Body of pancreas (tissue), 4 donors: ENCODE data around the gene ARHGAP4. TPM values are rescaled to one million over a fixed set of nuclear protein-coding genes. Genes with fewer than 3 reads are reported as not detected.

Source experiments
- ATAC-seq: fragments of 150-250 bp; one replicate; pipeline ENCODE4 v1.9.1; 2016
- DNase-seq, 4 donors: peaks; one replicate each; pipeline ENCODE4 v3.0.0-alpha.2; 2019
- H3K27ac ChIP-seq, 4 donors: fragments of 200-600 bp; sonication (generic); 1 replicate in 3 of 4; 2 replicates in 1 of 4; pipeline versions ENCODE4 v1.5.1 to v1.6.1; 2016 to 2019; ENCODE audit warnings: mild to moderate bottlenecking in 1 of 4, mixed read lengths in 1 of 4, moderate library complexity in 1 of 4
- H3K27me3 ChIP-seq, 2 donors: fragments of 200-600 bp; sonication (generic); one replicate each; pipeline ENCODE4 v1.6.0; 2016; ENCODE audit warnings: mild to moderate bottlenecking in 1 of 2
- H3K36me3 ChIP-seq, 2 donors: fragments of 200-600 bp; sonication (generic); replicated peaks in 1 of 2; 2 replicates each; pipeline ENCODE4 v1.5.1; 2016; ENCODE audit warnings: low read depth in 2 of 2; ENCODE audit not compliant: insufficient read depth in 1 of 2
- H3K4me1 ChIP-seq: fragments of 200-600 bp; sonication (generic); one replicate; pipeline ENCODE4 v1.6.0; 2016
- H3K4me3 ChIP-seq, 2 donors: fragments of 200-600 bp; sonication (generic); 1 replicate in 1 of 2; 2 replicates in 1 of 2; pipeline ENCODE4 v1.5.1; 2016 to 2019
- H3K9me3 ChIP-seq, 3 donors: fragments of 200-600 bp; sonication (generic); 1 replicate in 2 of 3; 2 replicates in 1 of 3; pipeline ENCODE4 v1.5.1; 2016
- POLR2A ChIP-seq, 3 donors: fragments of 450-650 bp; IDR thresholded peaks; one replicate each; pipeline ENCODE4 v1.6.1; 2016; ENCODE audit warnings: antibody characterized with exemption in 3 of 3, mild to moderate bottlenecking in 2 of 3
- WGBS, 2 donors: methylation state at CpG; one replicate each; pipeline ENCODE4 v1.1.5; 2017; 5-methylcytosine and 5-hydroxymethylcytosine counted together
- intact Hi-C: fragments of 100-400 bp; cut with DNase I; formaldehyde crosslinking; loops from one replicate; pipeline ENCODE4 v1.15.1; 2023
- total RNA-seq, 2 donors: library from RNA; depleted of rRNA; stranded (reverse); fragments of >200 nt; gene quantifications; one replicate each; pipeline ENCODE4 v1.1.0, GENCODE V29; 2016
- TF ChIP-seq, protein P1 (sequence below), 7 experiments: fragments of 450-650 bp in 4 of 7; fragments of 200-600 bp in 3 of 7; sonication (generic) in 3 of 7; IDR thresholded peaks; one replicate each; pipeline ENCODE4 v1.5.1; 2016 to 2019; ENCODE audit warnings: antibody characterized with exemption in 7 of 7

ARHGAP4 gene
- total RNA-seq, 2 donors from 2014 or later: 8.6 to 16.6 TPM

DNA sequence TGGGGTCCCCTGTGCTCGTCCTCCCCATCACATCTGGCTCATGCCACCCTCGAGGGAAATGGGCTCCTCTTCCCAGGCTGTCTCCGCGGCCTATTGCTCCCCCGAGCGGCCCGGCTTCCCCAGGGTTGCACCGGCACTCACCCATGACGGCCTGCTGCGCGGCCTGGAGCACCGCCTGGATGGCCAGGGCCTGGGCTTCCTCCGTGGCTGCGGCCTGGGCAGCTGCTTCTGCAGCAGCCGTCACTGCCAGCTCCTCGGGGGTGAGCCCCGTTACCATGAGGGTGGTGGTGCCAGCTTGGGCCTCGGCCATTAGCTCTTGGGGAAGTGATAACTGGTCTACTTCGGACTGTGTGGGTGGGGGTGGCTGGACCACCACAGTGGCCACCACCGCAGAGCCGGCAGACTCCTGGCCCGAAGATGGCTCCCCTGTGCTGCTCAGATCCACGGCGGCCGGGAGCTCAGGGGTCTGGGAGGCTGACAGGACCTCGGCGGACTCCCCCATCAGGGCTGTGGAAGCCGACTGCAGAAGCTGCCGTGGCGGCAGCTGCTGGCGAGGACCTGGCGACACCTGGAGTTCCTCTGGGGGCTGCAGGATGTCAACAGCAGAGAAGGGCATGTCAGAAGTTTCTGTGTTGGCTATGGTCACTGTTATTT, 26.4 kb upstream of the ARHGAP4 start:
- DNase-seq: no peak
- H3K27ac ChIP-seq: no peak overlapping the region
- WGBS, 2 donors: 81 to 95% methylated on average over 3 to 19 of the region's 32 CpGs
- no peak overlapping the region for H3K4me3 ChIP-seq
- intact Hi-C loops: loop anchor here (5.0 kb wide), 1 partner anchor 190 kb away; the partner anchor contains the start of gene PLXNB3
- peaks cover 4 to 8% of the 10 kb centered on the region in 2 donors for H3K36me3 ChIP-seq
- no peaks in the 10 kb centered on the region for H3K9me3 ChIP-seq
- no peaks in the 10 kb centered on the region for H3K27me3 ChIP-seq
- H3K4me1 ChIP-seq: no peaks in the 10 kb centered on the region
- TF ChIP-seq POLR2A (IDR thresholded peaks at IDR 0.05): no peak
- TF ChIP-seq, protein P1, sequence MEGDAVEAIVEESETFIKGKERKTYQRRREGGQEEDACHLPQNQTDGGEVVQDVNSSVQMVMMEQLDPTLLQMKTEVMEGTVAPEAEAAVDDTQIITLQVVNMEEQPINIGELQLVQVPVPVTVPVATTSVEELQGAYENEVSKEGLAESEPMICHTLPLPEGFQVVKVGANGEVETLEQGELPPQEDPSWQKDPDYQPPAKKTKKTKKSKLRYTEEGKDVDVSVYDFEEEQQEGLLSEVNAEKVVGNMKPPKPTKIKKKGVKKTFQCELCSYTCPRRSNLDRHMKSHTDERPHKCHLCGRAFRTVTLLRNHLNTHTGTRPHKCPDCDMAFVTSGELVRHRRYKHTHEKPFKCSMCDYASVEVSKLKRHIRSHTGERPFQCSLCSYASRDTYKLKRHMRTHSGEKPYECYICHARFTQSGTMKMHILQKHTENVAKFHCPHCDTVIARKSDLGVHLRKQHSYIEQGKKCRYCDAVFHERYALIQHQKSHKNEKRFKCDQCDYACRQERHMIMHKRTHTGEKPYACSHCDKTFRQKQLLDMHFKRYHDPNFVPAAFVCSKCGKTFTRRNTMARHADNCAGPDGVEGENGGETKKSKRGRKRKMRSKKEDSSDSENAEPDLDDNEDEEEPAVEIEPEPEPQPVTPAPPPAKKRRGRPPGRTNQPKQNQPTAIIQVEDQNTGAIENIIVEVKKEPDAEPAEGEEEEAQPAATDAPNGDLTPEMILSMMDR (IDR thresholded peaks at IDR 0.05): no peak
- ATAC-seq: no peak

DNA sequence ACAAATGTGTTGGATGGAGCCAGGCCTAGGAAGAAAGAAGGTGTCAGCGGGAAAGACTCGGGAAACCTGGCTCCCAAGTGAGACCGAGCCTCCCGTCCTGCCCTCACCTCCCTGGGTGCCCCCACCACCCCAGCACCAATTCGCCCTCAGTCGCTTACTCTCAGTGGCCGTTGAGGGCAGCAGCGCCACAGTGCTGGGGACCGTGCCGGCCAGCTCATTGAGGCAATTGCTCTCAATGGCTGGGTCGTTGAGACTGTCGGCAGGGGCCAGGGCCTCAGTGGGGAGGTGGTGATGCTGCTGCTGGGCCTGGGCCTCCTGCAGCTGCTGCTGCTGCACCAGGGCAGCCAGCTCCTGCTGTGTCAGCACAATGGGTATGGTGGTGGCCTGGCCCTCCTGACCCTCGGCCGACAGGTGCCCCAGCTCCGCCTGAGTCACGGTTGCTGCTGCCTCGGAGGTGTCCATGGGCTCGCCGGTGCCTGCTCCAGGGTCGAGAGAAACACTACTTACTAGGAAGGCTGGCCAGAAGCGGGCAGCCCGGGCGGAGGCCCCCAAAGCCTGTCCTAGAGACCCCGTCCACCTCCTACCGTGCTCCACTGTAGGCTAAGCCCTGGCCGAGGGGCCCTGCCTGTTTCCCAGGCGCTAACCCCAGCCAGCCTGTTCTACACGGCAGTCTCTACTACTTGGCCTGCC, 25.8 kb upstream of the ARHGAP4 start:
- WGBS, 2 donors: 86 to 94% methylated on average over 2 to 23 of the region's 28 CpGs
- TF ChIP-seq POLR2A (IDR thresholded peaks at IDR 0.05): no peak
- TF ChIP-seq, protein P1 (IDR thresholded peaks at IDR 0.05): no peak
- no peaks in the 10 kb centered on the region for H3K9me3 ChIP-seq
- H3K4me3 ChIP-seq: no peak overlapping the region
- no peak for ATAC-seq
- no peak for DNase-seq
- H3K36me3 ChIP-seq: peaks cover 4 to 8% of the 10 kb centered on the region in 2 donors
- intact Hi-C loops: loop anchor here (5.0 kb wide), 1 partner anchor 190 kb away; the partner anchor contains the start of gene PLXNB3
- H3K27me3 ChIP-seq: no peaks in the 10 kb centered on the region
- no peaks in the 10 kb centered on the region for H3K4me1 ChIP-seq
- H3K27ac ChIP-seq: no peak overlapping the region

DNA sequence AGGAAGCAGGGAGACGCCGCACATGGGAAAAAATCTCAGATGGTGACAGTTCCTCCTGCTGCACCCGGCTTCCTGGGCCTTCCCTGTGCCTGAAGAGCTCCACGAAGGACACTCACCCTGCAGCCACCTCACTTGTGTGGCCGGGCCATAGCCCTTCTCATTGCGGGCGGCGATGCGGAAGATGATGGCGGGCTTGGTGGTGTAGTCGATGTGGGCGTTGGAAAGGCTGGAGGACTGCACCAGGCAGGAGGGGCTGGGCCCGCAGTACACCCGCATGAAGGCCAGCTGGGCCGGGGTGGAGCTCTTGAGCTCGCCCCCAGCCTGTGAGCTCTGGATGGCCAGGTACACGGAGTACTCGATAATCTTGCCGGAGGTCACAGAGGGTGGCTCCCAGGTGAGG, 24.1 kb upstream of the ARHGAP4 start:
- H3K4me3 ChIP-seq: no peak overlapping the region
- no peaks in the 10 kb centered on the region for H3K27me3 ChIP-seq
- 100% methylated on average over 1 of the region's 19 CpGs; no CpG with 5 or more reads in 1 of the 2 donors for WGBS, 2 donors
- no peak overlapping the region for H3K27ac ChIP-seq
- H3K9me3 ChIP-seq: no peaks in the 10 kb centered on the region
- H3K36me3 ChIP-seq: peaks cover 4 to 6% of the 10 kb centered on the region in 2 donors
- ATAC-seq (no peak), DNase-seq (no peak)
- H3K4me1 ChIP-seq: no peaks in the 10 kb centered on the region
- TF ChIP-seq, protein P1 (IDR thresholded peaks at IDR 0.05): no peak
- intact Hi-C loops: loop anchor here (5.0 kb wide), 1 partner anchor 188 kb away; the partner anchor contains the start of gene PLXNB3

DNA sequence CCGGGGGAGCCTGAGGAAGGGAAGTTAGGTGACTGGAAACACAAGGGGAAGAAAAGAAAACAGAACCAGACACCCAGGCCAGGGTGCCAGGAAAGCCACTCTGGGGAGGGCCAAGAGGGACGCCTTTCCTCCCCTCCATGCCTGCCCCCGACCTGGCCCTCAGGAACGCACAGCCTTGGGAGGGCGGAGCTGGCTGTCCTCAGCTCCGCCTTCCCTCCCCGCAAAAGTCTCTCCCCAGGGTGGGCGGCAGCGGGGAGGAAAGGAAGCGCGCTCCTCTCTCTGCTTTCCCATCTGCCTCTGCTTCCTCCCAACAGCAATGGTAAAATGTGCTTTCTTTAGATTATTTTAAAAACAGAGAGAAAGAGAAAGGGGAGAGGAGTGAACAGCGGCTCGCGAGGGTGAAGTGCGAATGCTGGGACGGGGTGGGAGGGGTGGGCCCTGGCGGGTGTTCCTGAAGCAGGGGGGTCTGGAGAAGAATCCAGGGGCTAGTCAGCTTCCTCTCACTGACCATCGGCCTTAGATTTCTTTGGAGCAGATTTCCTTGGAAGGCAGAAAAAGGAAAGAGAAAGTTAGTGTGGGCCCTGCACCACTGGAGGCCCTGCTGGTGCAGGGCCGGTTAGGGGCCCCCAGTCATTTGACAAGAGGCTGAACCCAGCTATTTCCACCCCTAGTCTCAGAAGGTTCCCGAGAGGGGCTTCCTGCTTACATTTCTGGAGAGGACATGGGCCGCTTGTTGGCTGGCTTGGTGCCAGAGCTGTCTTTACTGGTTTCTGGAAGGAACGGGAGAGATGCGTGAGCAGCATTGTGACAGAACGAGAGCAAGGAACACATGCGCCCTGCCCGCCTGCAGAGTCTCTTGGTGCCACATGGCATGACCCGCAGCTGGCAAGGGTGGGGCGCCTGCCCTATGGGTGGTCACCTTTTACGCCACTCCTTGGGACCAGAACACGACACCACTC, 23.1 kb upstream of the ARHGAP4 start:
- H3K4me1 ChIP-seq: no peaks in the 10 kb centered on the region
- no peak for ATAC-seq

More for the DNA sequence above, 23.1 kb upstream of the ARHGAP4 start:
- WGBS, 2 donors: 67 to 74% methylated on average over 16 to 26 of the region's 30 CpGs
- TF ChIP-seq POLR2A (IDR thresholded peaks at IDR 0.05): no peak
- TF ChIP-seq, protein P1 (IDR thresholded peaks at IDR 0.05): no peak
- H3K27ac ChIP-seq: no peak overlapping the region
- intact Hi-C loops: no loop called here
- H3K27me3 ChIP-seq: no peaks in the 10 kb centered on the region
- DNase-seq: no peak
- H3K36me3 ChIP-seq: peaks cover 4 to 6% of the 10 kb centered on the region in 2 donors
- H3K4me3 ChIP-seq: no peak overlapping the region
- H3K9me3 ChIP-seq: no peaks in the 10 kb centered on the region
